ENCODE data around the gene PAN3.
A peak's percentile ranks its signal among the peaks of the same experiment; 100 is the strongest.
"Not testable (repeated sequence)": the region's sequence is repeated elsewhere in the genome, so short reads cannot be mapped to it uniquely, and the experiment has no call there.

PAN3 gene

DNA sequence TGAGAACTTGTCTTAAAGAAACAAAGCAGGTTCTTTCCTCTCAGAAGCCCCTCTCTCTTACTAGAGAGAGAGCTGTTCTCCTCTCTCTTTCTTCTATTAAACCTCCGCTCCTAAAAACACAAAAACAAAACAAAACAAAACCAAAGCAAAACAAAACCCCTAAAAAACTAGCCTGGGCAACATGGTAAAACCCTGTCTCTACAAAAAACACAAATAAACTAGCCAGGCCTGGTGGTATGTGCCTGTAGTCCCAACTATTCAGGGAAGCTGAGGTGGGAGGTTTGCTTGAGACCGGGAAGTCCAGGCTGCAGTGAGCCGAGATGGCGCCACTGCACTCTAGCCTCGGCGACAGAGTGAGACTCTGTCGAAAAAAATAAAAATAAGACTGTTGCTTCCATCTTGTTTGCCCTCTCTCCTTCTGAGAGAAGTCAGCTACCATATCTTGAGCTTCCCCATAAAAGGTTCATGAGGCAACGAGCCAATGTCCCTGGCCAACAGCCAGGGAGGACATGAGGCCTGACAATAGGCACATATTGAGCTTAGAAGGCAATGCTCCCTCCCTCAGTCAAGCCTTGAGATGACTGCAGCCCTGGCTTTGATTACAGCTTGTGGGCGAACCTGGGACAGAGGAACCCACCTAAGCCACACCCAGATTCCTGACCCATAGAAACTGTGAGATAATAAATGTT, 20.5 kb upstream of the PAN3 start:
- no peaks in the 10 kb centered on the region for H3K4me1 Mint-ChIP-seq
- no peaks in the 10 kb centered on the region for H3K27me3 Mint-ChIP-seq
- DNase-seq (ENCODE audit: low spot score in 2 of 2), result no peak
- H3K27ac Mint-ChIP-seq (ENCODE audit: low read depth), result no peak overlapping the region
- H3K36me3 Mint-ChIP-seq (ENCODE audit: insufficient read depth), result peaks cover 1% of the 10 kb centered on the region
- H3K9me3 Mint-ChIP-seq, result no peaks in the 10 kb centered on the region
- H3K4me3 Mint-ChIP-seq, result no peak overlapping the region
- ATAC-seq (replicated peaks; ENCODE audit: extremely low read depth, poor library complexity, severe bottlenecking), result no peak

DNA sequence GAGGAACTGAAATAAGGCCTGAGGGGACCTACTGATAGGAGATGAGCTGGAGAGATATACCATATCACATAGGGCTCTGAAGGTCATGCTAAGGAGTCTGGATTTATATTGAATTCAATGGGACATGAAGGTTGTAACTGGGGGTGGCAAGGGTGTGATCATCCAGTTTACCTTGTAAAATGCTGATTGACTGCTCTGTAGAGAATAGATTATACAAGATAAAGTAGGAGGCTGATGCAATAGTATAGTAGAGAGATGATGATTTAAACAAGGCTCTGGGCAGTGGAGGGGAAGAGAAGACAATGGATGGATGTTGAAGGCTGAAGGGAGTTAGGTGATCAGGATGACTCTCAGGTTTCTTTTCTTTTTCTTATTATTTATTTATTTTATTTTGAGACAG, 18.0 kb upstream of the PAN3 start:
- no peak overlapping the region for H3K27ac Mint-ChIP-seq (ENCODE audit: low read depth)
- no peak overlapping the region for H3K4me3 Mint-ChIP-seq
- H3K4me1 Mint-ChIP-seq, result no peaks in the 10 kb centered on the region
- H3K27me3 Mint-ChIP-seq, result no peaks in the 10 kb centered on the region
- DNase-seq (ENCODE audit: low spot score in 2 of 2) (no peak), ATAC-seq (replicated peaks; ENCODE audit: extremely low read depth, poor library complexity, severe bottlenecking) (no peak)
- no peaks in the 10 kb centered on the region for H3K36me3 Mint-ChIP-seq (ENCODE audit: insufficient read depth)
- no peaks in the 10 kb centered on the region for H3K9me3 Mint-ChIP-seq

DNA sequence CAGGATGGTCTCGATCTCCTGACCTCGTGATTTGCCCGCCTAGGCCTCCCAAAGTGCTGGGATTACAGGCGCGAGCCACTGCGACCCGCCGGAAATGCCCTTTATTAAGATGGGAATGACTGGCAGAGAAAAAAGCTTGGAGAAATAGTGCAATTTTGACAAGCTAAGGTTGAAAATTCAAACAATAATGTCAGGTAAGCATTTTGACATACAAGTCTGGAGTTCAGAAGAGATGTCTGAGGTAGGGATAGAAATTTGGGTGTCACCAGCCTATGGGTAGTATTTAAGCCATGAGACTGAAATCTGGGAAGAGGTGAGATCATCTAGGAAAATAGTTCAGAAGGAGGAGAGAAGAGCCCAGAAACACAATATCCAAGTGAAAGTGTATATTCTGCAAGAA, 17.1 kb upstream of the PAN3 start:
- H3K36me3 Mint-ChIP-seq (ENCODE audit: insufficient read depth), result no peaks in the 10 kb centered on the region
- DNase-seq (ENCODE audit: low spot score in 2 of 2), result no peak
- no peak overlapping the region for H3K27ac Mint-ChIP-seq (ENCODE audit: low read depth)
- no peaks in the 10 kb centered on the region for H3K9me3 Mint-ChIP-seq
- no peak for ATAC-seq (replicated peaks; ENCODE audit: extremely low read depth, poor library complexity, severe bottlenecking)
- no peaks in the 10 kb centered on the region for H3K4me1 Mint-ChIP-seq
- no peaks in the 10 kb centered on the region for H3K27me3 Mint-ChIP-seq
- peak overlapping the region; percentile 22 for H3K4me3 Mint-ChIP-seq

DNA sequence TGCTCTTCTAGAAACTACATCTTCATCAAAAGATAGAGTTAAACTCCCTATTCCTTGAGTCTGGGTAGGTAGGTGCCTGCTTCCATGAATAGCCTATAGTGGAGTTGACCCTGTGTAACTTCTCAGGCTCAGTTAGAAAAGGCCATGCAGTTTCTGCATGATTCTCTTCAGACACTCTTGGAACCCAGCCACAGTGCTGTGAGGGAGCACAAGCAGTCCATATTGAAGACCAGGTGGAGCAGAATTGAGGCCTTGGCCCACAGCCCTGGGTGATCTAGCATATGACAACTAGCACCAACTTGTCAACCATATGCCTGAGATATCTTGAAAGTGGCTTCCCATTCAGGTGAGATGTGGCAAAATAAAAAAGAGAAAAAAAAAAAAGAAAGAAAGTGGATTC, 10.3 kb upstream of the PAN3 start:
- DNase-seq (ENCODE audit: low spot score in 2 of 2), result no peak
- no peaks in the 10 kb centered on the region for H3K9me3 Mint-ChIP-seq
- H3K27ac Mint-ChIP-seq (ENCODE audit: low read depth), result no peak overlapping the region
- H3K36me3 Mint-ChIP-seq (ENCODE audit: insufficient read depth), result peaks cover 2% of the 10 kb centered on the region
- no peaks in the 10 kb centered on the region for H3K27me3 Mint-ChIP-seq
- ATAC-seq (replicated peaks; ENCODE audit: extremely low read depth, poor library complexity, severe bottlenecking), result no peak
- H3K4me1 Mint-ChIP-seq, result no peaks in the 10 kb centered on the region
- no peak overlapping the region for H3K4me3 Mint-ChIP-seq

DNA sequence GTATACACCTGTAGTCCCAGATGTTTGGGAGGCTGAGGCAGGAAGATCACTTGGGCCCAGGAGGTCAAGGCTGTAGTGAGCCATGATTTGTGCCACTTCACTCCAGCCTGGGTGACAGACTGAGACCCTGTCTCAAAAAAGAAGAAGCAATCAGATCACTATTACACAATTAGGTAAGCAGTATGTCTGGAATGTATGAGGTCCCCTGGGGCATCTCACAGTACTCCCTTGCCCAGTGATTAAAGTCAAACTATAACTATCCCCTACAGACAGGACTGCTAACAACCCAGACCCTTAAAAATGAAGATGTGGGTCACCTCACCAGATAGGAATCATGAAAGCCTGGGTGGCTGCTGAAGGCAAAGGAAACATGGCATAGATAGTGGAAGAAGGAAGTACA, 9.4 kb upstream of the PAN3 start:
- Mint-ChIP-seq H3K27me3 (no peaks in the 10 kb centered on the region), H3K36me3 (ENCODE audit: insufficient read depth) (peaks cover 2% of the 10 kb centered on the region), H3K27ac (ENCODE audit: low read depth) (no peak overlapping the region), H3K4me1 (no peaks in the 10 kb centered on the region), H3K9me3 (no peaks in the 10 kb centered on the region), H3K4me3 (no peak overlapping the region)
- ATAC-seq (replicated peaks; ENCODE audit: extremely low read depth, poor library complexity, severe bottlenecking) (no peak), DNase-seq (ENCODE audit: low spot score in 2 of 2) (no peak)

DNA sequence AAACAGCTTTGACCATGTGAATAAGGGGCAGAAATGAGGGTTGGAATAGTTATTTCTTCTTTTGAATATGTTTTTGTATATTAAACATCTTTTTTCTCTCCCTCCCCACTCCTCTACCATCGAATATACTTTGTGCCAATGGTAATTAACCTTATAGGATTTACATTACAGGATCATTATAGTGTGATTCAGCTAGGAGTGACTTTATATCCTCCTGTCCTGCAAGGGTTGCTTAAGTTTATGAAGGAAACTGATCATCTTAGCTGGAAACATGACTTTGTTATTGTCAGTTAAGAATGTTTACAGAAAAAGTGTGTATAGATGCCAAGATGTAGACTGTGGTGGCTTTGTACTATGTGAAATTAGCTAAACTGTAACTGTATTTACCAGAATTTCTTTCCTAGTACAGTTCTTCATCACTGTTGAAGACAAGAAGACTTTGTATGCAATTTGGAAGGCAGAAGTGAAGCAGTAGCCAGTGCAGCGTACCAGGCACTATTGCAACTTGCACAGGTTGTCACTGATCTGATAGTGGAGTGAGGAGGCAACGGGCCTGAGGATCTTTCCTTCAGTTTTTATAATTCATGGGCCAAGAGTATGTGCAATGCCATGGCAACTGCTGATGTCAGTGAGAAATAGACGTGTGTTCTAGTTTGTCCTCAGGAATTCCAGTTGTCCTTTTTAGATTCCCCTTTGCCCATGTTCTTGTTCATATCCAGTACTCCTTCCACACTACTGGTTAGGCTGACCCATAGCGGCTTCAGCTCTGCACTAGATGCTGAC, 8.2 kb upstream of the PAN3 start:
- Mint-ChIP-seq H3K27ac (ENCODE audit: low read depth) (no peak overlapping the region), H3K9me3 (no peaks in the 10 kb centered on the region), H3K36me3 (ENCODE audit: insufficient read depth) (peaks cover 2% of the 10 kb centered on the region), H3K27me3 (no peaks in the 10 kb centered on the region), H3K4me3 (no peak overlapping the region), H3K4me1 (no peaks in the 10 kb centered on the region)
- ATAC-seq (replicated peaks; ENCODE audit: extremely low read depth, poor library complexity, severe bottlenecking), result no peak
- no peak for DNase-seq (ENCODE audit: low spot score in 2 of 2)

DNA sequence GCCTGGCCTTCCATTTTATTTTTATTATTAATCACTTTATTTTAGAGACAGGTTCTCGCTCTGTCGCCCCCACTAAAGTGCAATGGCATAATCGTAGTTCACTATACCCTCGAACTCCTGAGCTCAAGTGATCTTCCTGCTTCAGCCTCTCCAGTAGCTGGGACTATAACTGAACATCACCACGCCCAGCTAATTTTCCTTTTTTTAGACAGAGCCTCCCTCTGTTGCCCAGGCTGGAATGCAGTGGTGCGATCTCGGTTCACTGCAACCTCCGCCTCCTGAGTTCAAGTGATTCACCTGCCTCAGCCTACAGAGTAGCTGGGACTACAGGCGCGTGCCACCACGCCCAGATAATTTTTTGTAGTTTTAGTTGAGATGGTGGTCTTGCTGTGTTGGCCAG, 6.7 kb upstream of the PAN3 start:
- peaks cover 2% of the 10 kb centered on the region for H3K36me3 Mint-ChIP-seq (ENCODE audit: insufficient read depth)
- H3K27me3 Mint-ChIP-seq, result no peaks in the 10 kb centered on the region
- no peak overlapping the region for H3K27ac Mint-ChIP-seq (ENCODE audit: low read depth)
- no peaks in the 10 kb centered on the region for H3K9me3 Mint-ChIP-seq
- DNase-seq (ENCODE audit: low spot score in 2 of 2) (no peak), ATAC-seq (replicated peaks; ENCODE audit: extremely low read depth, poor library complexity, severe bottlenecking) (no peak)
- no peak overlapping the region for H3K4me3 Mint-ChIP-seq
- H3K4me1 Mint-ChIP-seq, result peaks cover 7% of the 10 kb centered on the region

DNA sequence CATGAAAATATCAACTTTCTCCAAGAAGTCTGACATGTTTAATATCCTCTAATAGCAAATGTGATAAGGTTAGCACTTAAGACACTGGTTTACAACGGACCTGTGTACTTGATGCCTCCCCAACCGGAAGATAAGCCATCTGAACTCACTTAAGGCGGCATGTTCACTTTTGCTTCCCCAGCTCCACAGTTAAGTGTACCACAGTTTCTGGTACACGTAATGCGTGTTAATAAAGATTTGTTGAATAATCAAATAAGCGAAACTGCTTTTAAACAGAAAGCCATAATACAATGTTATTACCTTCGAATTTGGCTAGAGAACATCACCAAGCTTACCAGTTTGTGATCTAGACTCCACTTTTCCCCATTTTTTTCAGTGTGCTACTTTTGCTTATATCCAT, 1.4 kb upstream of the PAN3 start:
- H3K4me1 Mint-ChIP-seq, result peaks cover 44% of the 10 kb centered on the region
- peak overlapping the region; percentile 97 for H3K27ac Mint-ChIP-seq (ENCODE audit: low read depth)
- ATAC-seq (replicated peaks; ENCODE audit: extremely low read depth, poor library complexity, severe bottlenecking), result no peak
- H3K36me3 Mint-ChIP-seq (ENCODE audit: insufficient read depth), result peaks cover 26% of the 10 kb centered on the region
- H3K27me3 Mint-ChIP-seq, result no peaks in the 10 kb centered on the region
- DNase-seq (ENCODE audit: low spot score in 2 of 2), result no peak
- H3K9me3 Mint-ChIP-seq, result no peaks in the 10 kb centered on the region
- H3K4me3 Mint-ChIP-seq, result peak overlapping the region; percentile 81

DNA sequence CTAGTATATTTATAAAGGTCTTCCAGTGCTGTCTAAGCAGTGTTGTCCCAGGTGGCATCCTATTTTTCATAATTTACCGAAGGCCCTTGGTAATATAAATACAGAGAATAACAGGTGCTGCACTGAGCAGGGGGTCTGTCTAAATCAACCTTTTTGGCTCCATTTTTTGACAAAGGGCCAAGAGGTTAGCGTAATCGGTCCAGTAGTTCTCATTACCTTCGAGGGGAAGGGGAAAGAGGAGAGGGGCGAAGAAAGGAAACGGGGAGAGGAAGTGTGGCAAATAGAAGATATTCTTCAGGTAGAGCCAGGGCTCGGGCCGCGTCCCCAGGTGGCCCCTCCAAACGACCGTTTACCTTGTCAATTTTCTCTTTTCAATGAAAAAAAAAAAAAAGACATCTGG, 749 bp upstream of the PAN3 start:
- peak overlapping the region; percentile 97 for H3K27ac Mint-ChIP-seq (ENCODE audit: low read depth)
- peak overlapping the region; percentile 81 for H3K4me3 Mint-ChIP-seq
- H3K4me1 Mint-ChIP-seq, result peaks cover 51% of the 10 kb centered on the region
- no peaks in the 10 kb centered on the region for H3K27me3 Mint-ChIP-seq
- DNase-seq (ENCODE audit: low spot score in 2 of 2) (no peak), ATAC-seq (replicated peaks; ENCODE audit: extremely low read depth, poor library complexity, severe bottlenecking) (no peak)
- H3K9me3 Mint-ChIP-seq, result no peaks in the 10 kb centered on the region
- H3K36me3 Mint-ChIP-seq (ENCODE audit: insufficient read depth), result peaks cover 26% of the 10 kb centered on the region

DNA sequence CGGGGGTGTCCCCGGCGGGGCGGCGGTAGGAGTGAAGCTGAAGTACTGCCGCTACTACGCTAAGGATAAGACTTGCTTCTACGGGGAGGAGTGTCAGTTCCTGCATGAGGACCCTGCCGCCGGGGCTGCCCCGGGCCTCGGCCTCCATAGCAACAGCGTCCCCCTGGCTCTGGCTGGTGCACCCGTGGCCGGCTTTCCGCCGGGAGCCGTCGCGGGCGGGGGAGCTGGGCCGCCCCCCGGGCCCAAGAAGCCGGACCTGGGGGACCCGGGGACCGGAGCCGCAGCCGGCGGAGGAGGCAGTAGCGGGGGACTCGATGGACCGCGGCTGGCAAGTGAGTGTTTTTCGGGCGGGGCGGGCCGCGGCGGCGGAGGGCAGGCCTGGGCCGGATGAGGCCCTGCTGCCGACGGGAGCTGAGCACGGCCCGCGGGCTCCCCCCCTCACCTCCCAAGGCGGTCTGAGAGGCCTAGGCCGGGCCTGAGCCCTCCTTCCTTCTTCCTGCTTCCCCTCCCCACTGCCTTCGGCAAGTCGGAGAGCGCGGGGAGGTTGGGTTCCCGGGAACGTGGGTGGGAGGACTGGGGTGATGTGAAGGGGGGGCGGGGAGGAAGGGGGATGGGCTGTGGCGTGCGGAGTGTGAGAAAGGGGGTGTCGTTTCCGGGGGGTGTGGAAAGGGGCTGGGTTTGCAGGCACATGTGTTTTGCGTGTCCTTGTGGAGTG, 568 bp downstream of the PAN3 start:
- DNase-seq (ENCODE audit: low spot score in 2 of 2) (peak; percentile 74 to 81), ATAC-seq (replicated peaks; ENCODE audit: extremely low read depth, poor library complexity, severe bottlenecking) (peak; percentile 74)
- Mint-ChIP-seq H3K4me3 (peak overlapping the region; percentile 81), H3K27me3 (no peaks in the 10 kb centered on the region), H3K4me1 (peaks cover 55% of the 10 kb centered on the region), H3K36me3 (ENCODE audit: insufficient read depth) (peaks cover 26% of the 10 kb centered on the region), H3K9me3 (no peaks in the 10 kb centered on the region), H3K27ac (ENCODE audit: low read depth) (peak overlapping the region; percentile 97)

DNA sequence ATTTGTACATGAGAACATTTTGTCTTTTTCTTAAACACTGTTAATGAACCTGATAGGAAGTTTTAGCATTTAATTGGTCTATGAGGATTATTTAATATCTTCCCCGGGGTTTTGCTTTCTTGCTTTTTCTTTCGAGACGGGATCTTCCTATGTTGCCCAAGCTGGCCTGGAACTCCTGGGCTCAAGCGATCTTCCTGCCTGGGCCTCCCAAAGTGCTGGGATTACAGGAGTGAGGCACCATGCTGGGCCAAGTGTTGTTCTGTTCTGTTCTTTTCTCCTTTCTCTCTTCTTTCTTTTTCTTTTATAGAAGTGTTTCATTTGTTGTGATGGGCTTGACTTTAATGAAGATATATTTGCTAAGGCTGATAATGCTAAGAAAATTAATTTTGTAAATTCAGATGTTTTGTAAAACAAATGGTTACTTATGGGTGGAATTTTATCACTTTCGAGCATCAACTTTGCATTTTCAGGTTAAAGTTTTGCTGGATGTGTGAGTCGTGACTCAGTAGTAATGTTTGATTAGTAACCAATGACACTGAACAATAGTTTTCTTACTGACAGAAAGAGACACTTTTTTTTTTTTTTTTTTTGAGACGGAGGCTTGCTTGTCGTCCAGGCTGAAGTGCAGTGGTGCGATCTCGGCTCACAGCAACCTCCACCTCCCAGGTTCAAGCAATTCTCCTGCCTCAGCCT, 2.2 kb downstream of the PAN3 start:
- Mint-ChIP-seq H3K4me1 (peaks cover 55% of the 10 kb centered on the region), H3K27ac (ENCODE audit: low read depth) (peak overlapping the region; percentile 97), H3K9me3 (no peaks in the 10 kb centered on the region), H3K36me3 (ENCODE audit: insufficient read depth) (peaks cover 28% of the 10 kb centered on the region), H3K4me3 (peak overlapping the region; percentile 81), H3K27me3 (no peaks in the 10 kb centered on the region)
- DNase-seq (ENCODE audit: low spot score in 2 of 2) (no peak), ATAC-seq (replicated peaks; ENCODE audit: extremely low read depth, poor library complexity, severe bottlenecking) (no peak)

DNA sequence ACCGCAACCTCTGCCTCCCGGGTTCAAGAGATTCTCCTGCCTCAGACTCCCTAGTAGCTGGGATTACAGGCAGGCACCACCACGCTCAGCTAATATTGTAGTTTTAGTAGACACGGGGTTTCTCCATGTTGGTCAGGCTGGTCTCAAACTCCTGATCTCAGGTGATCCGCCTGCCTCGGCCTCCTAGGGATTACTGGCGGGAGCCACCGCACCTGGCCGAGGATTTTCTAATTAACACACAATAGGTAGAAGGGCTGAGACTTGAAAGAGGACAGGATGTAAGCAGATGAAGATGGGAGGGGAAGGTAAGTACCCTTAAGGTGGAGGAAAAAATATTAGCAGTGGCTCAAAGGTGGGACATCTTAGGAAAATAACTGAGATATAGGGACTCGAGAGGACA, 3.2 kb downstream of the PAN3 start:
- Mint-ChIP-seq H3K27ac (ENCODE audit: low read depth) (peak overlapping the region; percentile 71), H3K36me3 (ENCODE audit: insufficient read depth) (peaks cover 30% of the 10 kb centered on the region), H3K4me1 (peaks cover 57% of the 10 kb centered on the region), H3K4me3 (peak overlapping the region; percentile 81)
- not testable (repeated sequence) for H3K9me3 Mint-ChIP-seq; ATAC-seq (replicated peaks; ENCODE audit: extremely low read depth, poor library complexity, severe bottlenecking); DNase-seq (ENCODE audit: low spot score in 2 of 2); H3K27me3 Mint-ChIP-seq

All from central memory CD8-positive, alpha-beta T cell (primary cell).